ENCODE measurements around the gene CD2BP2.

Gene CD2BP2

DNA sequence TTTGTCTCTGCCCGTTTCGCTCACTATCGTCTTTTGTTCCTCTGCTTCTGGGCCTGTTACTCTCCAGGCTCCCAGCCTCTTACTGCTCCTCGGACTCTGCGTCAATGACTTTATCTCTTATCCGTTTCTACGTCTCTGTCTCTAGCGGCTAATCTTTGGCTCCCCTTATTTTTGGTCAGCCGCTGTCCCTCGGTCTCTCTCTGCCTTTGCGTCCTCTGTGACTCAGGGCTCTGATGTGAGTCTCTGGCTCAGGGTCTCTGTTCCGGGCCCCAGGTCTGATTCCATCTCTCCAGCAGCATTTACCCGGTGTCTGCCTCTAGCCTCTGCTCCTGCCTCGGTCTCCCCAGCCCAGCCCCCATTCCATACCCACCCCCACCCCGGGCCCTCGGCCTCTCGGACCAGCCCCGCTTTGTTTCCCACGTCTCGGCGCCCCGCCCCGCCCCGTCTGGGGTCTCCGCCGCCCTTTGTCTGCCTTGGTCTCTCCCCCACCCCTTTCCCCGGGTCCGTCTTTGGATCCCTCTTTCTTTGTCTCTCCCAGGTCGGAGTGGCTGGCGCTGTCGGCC lies 39.6 kb upstream of the CD2BP2 start:
- peaks cover 6 to 16% of the 10 kb centered on the region in 2 donors for H3K36me3 ChIP-seq (ENCODE audit: control insufficient read depth in 2 of 2, insufficient read depth in 2 of 2, low read length in 2 of 2)
- H3K27ac ChIP-seq (ENCODE audit: low read length): peak overlapping the region; percentile 62
- H3K4me1 ChIP-seq (ENCODE audit: control insufficient read depth, insufficient read depth, low read length): peaks cover 29% of the 10 kb centered on the region
- H3K4me3 ChIP-seq (ENCODE audit: low read length in 2 of 2): peak overlapping the region; percentile 63 to 85
- H3K9ac ChIP-seq (ENCODE audit: low read length in 2 of 2): peak overlapping the region; percentile 79 to 87
- H3K9me3 ChIP-seq (ENCODE audit: control insufficient read depth in 2 of 2, low read length in 2 of 2): no peaks in the 10 kb centered on the region
- no peaks in the 10 kb centered on the region for H3K27me3 ChIP-seq (ENCODE audit: control insufficient read depth in 1 of 2, insufficient read depth in 2 of 2, low read length in 2 of 2)

DNA sequence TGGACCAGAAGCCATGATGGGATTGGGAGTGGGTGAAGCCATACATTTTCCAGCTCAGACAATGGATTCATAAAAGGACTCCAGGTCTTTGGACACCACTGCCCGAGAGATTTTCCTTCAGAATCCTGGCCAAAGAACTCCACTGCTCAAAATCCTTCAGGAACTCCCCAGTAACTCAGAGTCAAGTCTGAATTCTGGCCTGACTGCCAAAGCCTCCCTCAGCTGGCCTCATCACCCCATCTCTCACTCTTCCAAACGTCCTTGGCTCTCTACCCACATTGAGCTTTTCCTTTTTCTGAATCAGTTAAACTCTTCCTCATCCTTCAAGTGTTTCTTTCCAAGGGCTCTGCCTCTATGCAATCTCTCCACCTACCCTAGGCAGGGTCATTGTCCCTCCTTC lies 28.4 kb upstream of the CD2BP2 start:
- Histone ChIP-seq H3K36me3 (ENCODE audit: control insufficient read depth in 2 of 2, insufficient read depth in 2 of 2, low read length in 2 of 2) (peaks cover 0 to 3% of the 10 kb centered on the region in 2 donors), H3K27ac (ENCODE audit: low read length) (no peak overlapping the region), H3K4me3 (ENCODE audit: low read length in 2 of 2) (no peak overlapping the region), H3K9me3 (ENCODE audit: control insufficient read depth in 2 of 2, low read length in 2 of 2) (no peaks in the 10 kb centered on the region), H3K4me1 (ENCODE audit: control insufficient read depth, insufficient read depth, low read length) (peaks cover 11% of the 10 kb centered on the region), H3K9ac (ENCODE audit: low read length in 2 of 2) (no peak overlapping the region), H3K27me3 (ENCODE audit: control insufficient read depth in 1 of 2, insufficient read depth in 2 of 2, low read length in 2 of 2) (no peaks in the 10 kb centered on the region)

DNA sequence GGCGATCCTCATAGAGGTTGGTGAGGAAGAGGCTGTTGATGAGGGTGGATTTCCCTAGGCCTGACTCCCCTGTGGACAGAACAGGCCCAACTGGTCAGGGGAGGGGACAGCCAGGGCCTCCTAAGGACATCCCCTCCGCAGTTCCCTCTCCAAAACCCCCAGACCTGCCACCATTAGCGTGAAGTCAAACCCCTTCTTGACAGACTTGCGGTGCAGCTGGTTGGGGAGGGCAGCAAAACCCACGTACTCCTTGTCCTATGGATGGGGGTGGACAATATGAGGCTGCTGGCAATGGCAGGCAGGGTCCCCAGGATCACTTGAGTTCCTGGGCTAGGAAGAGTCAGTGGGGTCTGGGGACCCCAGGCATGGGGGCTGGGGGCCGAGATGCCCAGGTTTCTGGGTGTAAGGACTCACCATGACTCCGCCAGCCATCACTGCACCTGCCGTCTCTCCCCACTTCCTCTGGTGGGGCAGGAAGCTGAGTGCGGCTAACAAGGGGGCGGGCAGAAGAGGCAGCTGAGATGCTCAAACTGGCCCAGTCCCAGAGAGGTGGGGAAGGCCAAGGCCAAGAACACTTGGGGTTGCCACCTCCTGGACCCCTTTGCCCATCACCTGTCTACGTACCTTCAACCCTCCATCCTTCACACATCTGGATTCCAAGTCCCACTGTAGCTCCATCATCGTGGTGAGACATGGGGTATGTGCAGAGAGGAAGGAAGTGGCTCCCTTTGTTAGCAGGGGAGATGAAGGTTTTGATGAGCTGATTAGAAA lies 27.2 kb upstream of the CD2BP2 start, which contains the start of gene SEPTIN1:
SEPTIN1 (minus strand) TSS at position 451 of the 771 bp plus-strand sequence; CDS start at position 432, 19 bp downstream.
- no peak within 1 kb of the TSS for H3K9ac ChIP-seq (ENCODE audit: low read length in 2 of 2)
- H3K4me3 ChIP-seq (ENCODE audit: low read length in 2 of 2): peak within 1 kb of the TSS in 1 of 2 donors; percentile 3

GRCh38 chr16:30381291-30382041 lies 26.4 kb upstream of the CD2BP2 start:
- Histone ChIP-seq H3K36me3 (ENCODE audit: control insufficient read depth in 2 of 2, insufficient read depth in 2 of 2, low read length in 2 of 2) (peaks cover 0 to 3% of the 10 kb centered on the region in 2 donors), H3K9me3 (ENCODE audit: control insufficient read depth in 2 of 2, low read length in 2 of 2) (no peaks in the 10 kb centered on the region), H3K9ac (ENCODE audit: low read length in 2 of 2) (no peak overlapping the region), H3K27me3 (ENCODE audit: control insufficient read depth in 1 of 2, insufficient read depth in 2 of 2, low read length in 2 of 2) (no peaks in the 10 kb centered on the region), H3K4me3 (ENCODE audit: low read length in 2 of 2) (peak overlapping the region in 1 of 2 donors; percentile 3), H3K4me1 (ENCODE audit: control insufficient read depth, insufficient read depth, low read length) (peaks cover 19% of the 10 kb centered on the region), H3K27ac (ENCODE audit: low read length) (peak overlapping the region; percentile 11)

More for the DNA sequence above, 27.2 kb upstream of the CD2BP2 start, which contains the start of gene SEPTIN1:
- peaks cover 14% of the 10 kb centered on the region for H3K4me1 ChIP-seq (ENCODE audit: control insufficient read depth, insufficient read depth, low read length)
- H3K27me3 ChIP-seq (ENCODE audit: control insufficient read depth in 1 of 2, insufficient read depth in 2 of 2, low read length in 2 of 2): no peaks in the 10 kb centered on the region
- H3K27ac ChIP-seq (ENCODE audit: low read length): peak within 1 kb of the TSS; percentile 11
- H3K9me3 ChIP-seq (ENCODE audit: control insufficient read depth in 2 of 2, low read length in 2 of 2): no peaks in the 10 kb centered on the region
- H3K36me3 ChIP-seq (ENCODE audit: control insufficient read depth in 2 of 2, insufficient read depth in 2 of 2, low read length in 2 of 2): peaks cover 0 to 3% of the 10 kb centered on the region in 2 donors

DNA sequence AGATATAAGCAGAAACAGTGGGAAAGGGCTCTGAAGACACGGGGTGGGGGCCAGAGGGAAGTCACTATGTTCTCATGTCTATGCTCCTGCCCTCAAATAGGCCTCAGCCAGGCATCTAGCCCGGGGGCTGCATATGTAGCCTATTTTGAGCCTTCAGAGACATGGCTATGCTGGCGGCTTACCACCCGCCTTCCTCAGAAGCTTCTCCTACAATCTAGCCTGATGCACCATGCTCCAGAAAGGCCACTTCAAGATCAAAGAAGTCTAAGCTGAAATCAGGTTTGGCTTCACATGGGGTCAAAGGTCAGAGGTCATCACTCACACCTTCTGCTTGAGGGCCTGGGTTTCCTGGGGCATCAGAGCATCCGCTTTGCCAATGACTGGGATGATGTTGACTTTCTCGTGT lies 25.7 kb upstream of the CD2BP2 start:
- Histone ChIP-seq H3K27ac (ENCODE audit: low read length) (no peak overlapping the region), H3K9ac (ENCODE audit: low read length in 2 of 2) (no peak overlapping the region)

GRCh38 chr16:30380072-30380802 lies 25.1 kb upstream of the CD2BP2 start:
- Histone ChIP-seq H3K9ac (ENCODE audit: low read length in 2 of 2) (no peak overlapping the region), H3K27ac (ENCODE audit: low read length) (no peak overlapping the region), H3K36me3 (ENCODE audit: control insufficient read depth in 2 of 2, insufficient read depth in 2 of 2, low read length in 2 of 2) (peaks cover 0 to 3% of the 10 kb centered on the region in 2 donors), H3K27me3 (ENCODE audit: control insufficient read depth in 1 of 2, insufficient read depth in 2 of 2, low read length in 2 of 2) (no peaks in the 10 kb centered on the region), H3K9me3 (ENCODE audit: control insufficient read depth in 2 of 2, low read length in 2 of 2) (no peaks in the 10 kb centered on the region), H3K4me1 (ENCODE audit: control insufficient read depth, insufficient read depth, low read length) (peaks cover 19% of the 10 kb centered on the region), H3K4me3 (ENCODE audit: low read length in 2 of 2) (no peak overlapping the region)

More for the DNA sequence above, 25.7 kb upstream of the CD2BP2 start:
- H3K36me3 ChIP-seq (ENCODE audit: control insufficient read depth in 2 of 2, insufficient read depth in 2 of 2, low read length in 2 of 2): peaks cover 0 to 3% of the 10 kb centered on the region in 2 donors
- no peaks in the 10 kb centered on the region for H3K27me3 ChIP-seq (ENCODE audit: control insufficient read depth in 1 of 2, insufficient read depth in 2 of 2, low read length in 2 of 2)
- peaks cover 19% of the 10 kb centered on the region for H3K4me1 ChIP-seq (ENCODE audit: control insufficient read depth, insufficient read depth, low read length)
- no peak overlapping the region for H3K4me3 ChIP-seq (ENCODE audit: low read length in 2 of 2)
- H3K9me3 ChIP-seq (ENCODE audit: control insufficient read depth in 2 of 2, low read length in 2 of 2): no peaks in the 10 kb centered on the region

GRCh38 chr16:30379158-30379783 lies 24.2 kb upstream of the CD2BP2 start:
- Histone ChIP-seq H3K27ac (ENCODE audit: low read length) (peak overlapping the region; percentile 100), H3K9me3 (ENCODE audit: control insufficient read depth in 2 of 2, low read length in 2 of 2) (no peaks in the 10 kb centered on the region), H3K36me3 (ENCODE audit: control insufficient read depth in 2 of 2, insufficient read depth in 2 of 2, low read length in 2 of 2) (peaks cover 0 to 3% of the 10 kb centered on the region in 2 donors), H3K9ac (ENCODE audit: low read length in 2 of 2) (peak overlapping the region; percentile 64 to 81), H3K27me3 (ENCODE audit: control insufficient read depth in 1 of 2, insufficient read depth in 2 of 2, low read length in 2 of 2) (no peaks in the 10 kb centered on the region), H3K4me3 (ENCODE audit: low read length in 2 of 2) (peak overlapping the region; percentile 92 to 93), H3K4me1 (ENCODE audit: control insufficient read depth, insufficient read depth, low read length) (peaks cover 19% of the 10 kb centered on the region)

GRCh38 chr16:30378236-30379157 lies 23.4 kb upstream of the CD2BP2 start:
- peak overlapping the region; percentile 100 for H3K27ac ChIP-seq (ENCODE audit: low read length)
- H3K9me3 ChIP-seq (ENCODE audit: control insufficient read depth in 2 of 2, low read length in 2 of 2): no peaks in the 10 kb centered on the region
- H3K27me3 ChIP-seq (ENCODE audit: control insufficient read depth in 1 of 2, insufficient read depth in 2 of 2, low read length in 2 of 2): no peaks in the 10 kb centered on the region
- H3K4me1 ChIP-seq (ENCODE audit: control insufficient read depth, insufficient read depth, low read length): peaks cover 19% of the 10 kb centered on the region
- H3K4me3 ChIP-seq (ENCODE audit: low read length in 2 of 2): peak overlapping the region; percentile 92 to 93
- peaks cover 0 to 3% of the 10 kb centered on the region in 2 donors for H3K36me3 ChIP-seq (ENCODE audit: control insufficient read depth in 2 of 2, insufficient read depth in 2 of 2, low read length in 2 of 2)
- H3K9ac ChIP-seq (ENCODE audit: low read length in 2 of 2): peak overlapping the region; percentile 94 to 99

DNA sequence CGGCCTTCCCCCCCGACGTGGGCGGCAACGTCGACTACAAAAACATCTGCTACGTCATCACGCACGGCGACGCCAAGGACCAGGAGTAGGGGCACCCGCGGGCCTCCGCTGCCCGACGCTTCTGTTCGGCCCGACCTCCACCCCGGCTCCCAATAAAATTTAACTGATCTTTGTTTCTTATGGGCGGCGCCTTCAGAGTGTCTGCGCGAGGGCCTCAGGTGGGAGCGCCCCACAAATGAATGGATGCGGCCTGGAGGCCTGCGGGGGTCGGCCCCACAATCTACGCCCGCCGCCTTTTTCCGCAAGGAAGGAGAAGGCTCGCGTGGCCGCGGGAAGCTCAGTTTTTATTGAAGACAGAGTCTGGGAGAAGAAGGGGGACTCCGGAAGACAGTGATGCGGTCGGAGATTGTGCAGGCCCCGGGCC lies 22.7 kb upstream of the CD2BP2 start:
- peak overlapping the region; percentile 94 to 99 for H3K9ac ChIP-seq (ENCODE audit: low read length in 2 of 2)
- peak overlapping the region; percentile 100 for H3K27ac ChIP-seq (ENCODE audit: low read length)
- no peaks in the 10 kb centered on the region for H3K27me3 ChIP-seq (ENCODE audit: control insufficient read depth in 1 of 2, insufficient read depth in 2 of 2, low read length in 2 of 2)
- H3K4me1 ChIP-seq (ENCODE audit: control insufficient read depth, insufficient read depth, low read length): peaks cover 17% of the 10 kb centered on the region
- peaks cover 0 to 3% of the 10 kb centered on the region in 2 donors for H3K36me3 ChIP-seq (ENCODE audit: control insufficient read depth in 2 of 2, insufficient read depth in 2 of 2, low read length in 2 of 2)
- no peaks in the 10 kb centered on the region for H3K9me3 ChIP-seq (ENCODE audit: control insufficient read depth in 2 of 2, low read length in 2 of 2)
- peak overlapping the region; percentile 64 to 93 for H3K4me3 ChIP-seq (ENCODE audit: low read length in 2 of 2)

Measured in stomach smooth muscle (tissue), 2 donors.